SK-N-SH treated with all-trans-retinoic acid at 6 μM for 48 hours (cell line): ENCODE measurements around the gene SNRPD3.
"Not testable (repeated sequence)": the region's sequence is repeated elsewhere in the genome, so short reads cannot be mapped to it uniquely, and the experiment has no call there.

ENCODE experiments used
- ARNTL ChIP-seq: fragments of 450-650 bp; formaldehyde crosslinking; IDR thresholded peaks from 2 replicates; pipeline ENCODE4 v1.5.0; 2020; ENCODE audit warnings: low read depth, mild to moderate bottlenecking, moderate library complexity, borderline replicate concordance
- CREB5 ChIP-seq: fragments of 250-450 bp; sonication (Bioruptor Pico); IDR thresholded peaks from 2 replicates; pipeline ENCODE4 v1.5.1; 2020; ENCODE audit warnings: low read depth, mild to moderate bottlenecking, moderate library complexity
- CSDC2 ChIP-seq: fragments of 250-450 bp; sonication (Bioruptor Pico); IDR thresholded peaks from 2 replicates; pipeline ENCODE4 v1.5.0; 2020; ENCODE audit warnings: mild to moderate bottlenecking, moderate library complexity
- CSRNP3 ChIP-seq: fragments of 250-450 bp; sonication (Bioruptor Pico); IDR thresholded peaks from 2 replicates; pipeline ENCODE4 v1.5.1; 2021; ENCODE audit warnings: mild to moderate bottlenecking, moderate library complexity
- GLIS3 ChIP-seq: fragments of 250-450 bp; sonication (Bioruptor Pico); IDR thresholded peaks from 2 replicates; pipeline ENCODE4 v1.5.0; 2020; ENCODE audit warnings: mild to moderate bottlenecking, moderate library complexity
- PATZ1 ChIP-seq: fragments of 250-450 bp; sonication (Bioruptor Pico); IDR thresholded peaks from 2 replicates; pipeline ENCODE4 v1.8.0; 2020; ENCODE audit warnings: mild to moderate bottlenecking, moderate library complexity, borderline replicate concordance
- POU6F1 ChIP-seq: fragments of 250-450 bp; sonication (Bioruptor Pico); IDR thresholded peaks from 2 replicates; pipeline ENCODE4 v1.8.0; 2021; ENCODE audit warnings: low read depth, mild to moderate bottlenecking, moderate library complexity, borderline replicate concordance
- RARB ChIP-seq: fragments of 250-450 bp; sonication (Bioruptor Pico); IDR thresholded peaks from 2 replicates; pipeline ENCODE4 v1.8.0; 2021; ENCODE audit warnings: mild to moderate bottlenecking, moderate library complexity
- SNAI2 ChIP-seq: fragments of 250-450 bp; sonication (Bioruptor Pico); IDR thresholded peaks from 2 replicates; pipeline ENCODE4 v1.5.0; 2020; ENCODE audit warnings: mild to moderate bottlenecking, moderate library complexity
- TSHZ2 ChIP-seq: fragments of 250-450 bp; sonication (Bioruptor Pico); IDR thresholded peaks from 2 replicates; pipeline ENCODE4 v1.5.0; 2020; ENCODE audit warnings: mild to moderate bottlenecking, moderate library complexity
- ZFP3 ChIP-seq: fragments of 250-450 bp; sonication (Bioruptor Pico); IDR thresholded peaks from 2 replicates; pipeline ENCODE4 v1.5.0; 2020; ENCODE audit warnings: mild to moderate bottlenecking, moderate library complexity
- ZFP30 ChIP-seq: fragments of 450-650 bp; formaldehyde crosslinking; IDR thresholded peaks from 2 replicates; pipeline ENCODE4 v1.5.0; 2022; ENCODE audit warnings: mild to moderate bottlenecking, moderate library complexity
- ZNF565 ChIP-seq: fragments of 450-650 bp; formaldehyde crosslinking; conservative IDR thresholded peaks from 2 replicates; pipeline ENCODE4 v1.5.0; 2020; ENCODE audit warnings: low read depth, mild to moderate bottlenecking, moderate library complexity
- ZNF70 ChIP-seq: fragments of 450-650 bp; formaldehyde crosslinking; IDR thresholded peaks from 2 replicates; pipeline ENCODE4 v1.5.0; 2020; ENCODE audit warnings: mild to moderate bottlenecking, moderate library complexity

GRCh38 chr22:24621244-24621643 lies 65.4 kb downstream of the SNRPD3 start:
- TF ChIP-seq CSDC2; RARB; PATZ1; ZNF565 (CRISPR knock-in tag); SNAI2 (CRISPR knock-in tag); ZFP30 (CRISPR knock-in tag); ARNTL; POU6F1; GLIS3 (CRISPR knock-in tag); ZFP3 (CRISPR knock-in tag); CSRNP3 (CRISPR knock-in tag); CREB5; ZNF70 (CRISPR knock-in tag); TSHZ2 (CRISPR knock-in tag): not testable (repeated sequence)
